Body of pancreas (tissue), 4 donors: ENCODE results near the gene PCDHGC4.

ENCODE experiments used
- CTCF ChIP-seq, 7 experiments: fragments of 450-650 bp in 4 of 7; fragments of 200-600 bp in 3 of 7; sonication (generic) in 3 of 7; IDR thresholded peaks; one replicate each; pipeline ENCODE4 v1.5.1; 2016 to 2019; ENCODE audit warnings: antibody characterized with exemption in 7 of 7
- POLR2A ChIP-seq, 3 donors: fragments of 450-650 bp; IDR thresholded peaks; one replicate each; pipeline ENCODE4 v1.6.1; 2016; ENCODE audit warnings: antibody characterized with exemption in 3 of 3, mild to moderate bottlenecking in 2 of 3

- TF ChIP-seq POLR2A (IDR thresholded peaks at IDR 0.05) (no peak), CTCF (IDR thresholded peaks at IDR 0.05) (no peak)
Observed at GRCh38 chr5:141510160-141510559, 25.3 kb downstream of the PCDHGC4 start.
